HG03196 (cell line): Measurements from ENCODE around the gene PCSK1N.
"Not testable (repeated sequence)": the region's sequence is repeated elsewhere in the genome, so short reads cannot be mapped to it uniquely, and the experiment has no call there.

ENCODE experiments used
- ATAC-seq: cut with Tn5 transposase; IDR thresholded peaks from one replicate; pipeline ENCODE4 v1.9.1; 2021; ENCODE audit not compliant: unreplicated experiment

PCSK1N gene

DNA sequence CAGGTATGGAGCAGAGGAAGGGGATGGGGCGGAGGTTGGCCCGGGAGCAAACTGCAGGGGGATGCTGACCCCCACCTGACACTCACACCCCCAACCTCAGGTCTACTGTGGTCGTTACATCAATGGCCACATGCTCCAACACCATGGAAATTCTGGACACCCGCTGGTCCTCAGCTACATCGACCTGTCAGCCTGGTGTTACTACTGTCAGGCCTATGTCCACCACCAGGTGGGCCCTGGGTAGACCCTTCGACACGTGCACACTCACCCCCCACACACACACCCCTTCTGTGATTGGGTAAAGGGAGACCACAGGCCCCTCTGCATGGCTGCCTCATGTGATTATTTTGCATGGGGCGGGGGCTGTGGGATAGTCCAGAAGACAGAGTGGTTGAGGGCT lies 11.3 kb downstream of the PCSK1N start:
- ATAC-seq: no peak

DNA sequence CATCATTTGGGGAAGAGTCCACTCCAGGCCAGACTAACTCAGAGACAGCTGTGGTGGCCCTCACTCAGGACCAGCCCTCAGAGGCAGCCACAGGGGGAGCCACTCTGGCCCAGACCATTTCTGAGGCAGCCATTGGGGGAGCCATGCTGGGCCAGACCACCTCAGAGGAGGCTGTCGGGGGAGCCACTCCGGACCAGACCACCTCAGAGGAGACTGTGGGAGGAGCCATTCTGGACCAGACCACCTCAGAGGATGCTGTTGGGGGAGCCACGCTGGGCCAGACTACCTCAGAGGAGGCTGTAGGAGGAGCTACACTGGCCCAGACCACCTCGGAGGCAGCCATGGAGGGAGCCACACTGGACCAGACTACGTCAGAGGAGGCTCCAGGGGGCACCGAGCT lies 12.4 kb downstream of the PCSK1N start:
- no peak for ATAC-seq

DNA sequence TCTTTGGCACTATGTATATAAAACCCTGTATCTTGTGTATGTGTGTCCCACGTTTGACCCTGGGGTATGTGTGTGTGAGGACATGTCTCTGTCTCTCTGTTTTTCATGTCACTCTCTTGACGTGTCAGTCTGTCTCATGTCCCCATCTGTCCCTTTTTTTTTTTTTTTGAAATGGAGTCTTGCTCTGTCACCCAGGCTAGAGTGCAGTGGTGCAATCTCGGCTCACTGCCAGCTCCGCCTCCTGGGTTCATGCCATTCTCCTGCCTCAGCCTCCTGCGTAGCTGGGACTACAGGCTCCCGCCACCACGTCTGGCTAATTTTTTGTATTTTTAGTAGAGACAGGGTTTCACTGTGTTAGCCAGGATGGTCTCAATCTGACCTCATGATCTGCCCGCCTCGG lies 16.0 kb downstream of the PCSK1N start:
- ATAC-seq: not testable (repeated sequence)

DNA sequence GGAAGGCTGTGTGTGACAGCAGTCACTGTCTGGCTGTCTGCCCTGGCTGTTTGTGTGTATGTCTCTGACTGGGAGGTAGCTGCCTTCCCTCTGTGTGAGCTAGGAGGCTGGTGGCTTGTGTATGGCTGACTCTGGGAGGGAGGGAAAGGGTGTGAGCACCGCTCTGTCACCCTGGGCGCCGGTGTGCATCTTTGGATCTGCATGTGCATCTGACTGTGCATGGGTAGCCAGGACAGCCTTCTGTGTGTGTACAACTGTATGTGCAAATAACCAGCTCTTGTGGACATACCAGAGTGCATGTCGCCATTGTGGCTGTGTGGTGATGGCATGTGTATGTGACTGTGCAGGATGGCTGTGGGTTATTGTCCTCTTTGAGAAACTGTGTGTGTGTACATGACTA lies 16.5 kb downstream of the PCSK1N start:
- ATAC-seq: no peak

DNA sequence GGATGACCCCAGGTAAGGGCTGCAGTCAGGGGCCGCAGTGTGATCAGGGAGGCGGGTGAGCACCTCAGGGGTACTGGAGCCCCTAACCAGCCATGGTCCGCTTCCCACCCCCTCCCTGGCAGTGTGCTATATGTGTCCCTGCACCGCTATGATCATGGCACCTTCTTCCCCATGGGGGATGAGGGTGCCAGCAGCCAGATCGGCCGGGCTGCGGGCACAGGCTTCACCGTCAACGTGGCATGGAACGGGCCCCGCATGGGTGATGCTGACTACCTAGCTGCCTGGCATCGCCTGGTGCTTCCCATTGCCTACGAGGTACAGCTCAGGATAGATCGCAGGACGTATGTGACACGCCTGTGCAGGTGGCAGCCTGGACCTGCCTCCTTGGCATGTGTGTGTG lies 17.3 kb downstream of the PCSK1N start:
- ATAC-seq: no peak

DNA sequence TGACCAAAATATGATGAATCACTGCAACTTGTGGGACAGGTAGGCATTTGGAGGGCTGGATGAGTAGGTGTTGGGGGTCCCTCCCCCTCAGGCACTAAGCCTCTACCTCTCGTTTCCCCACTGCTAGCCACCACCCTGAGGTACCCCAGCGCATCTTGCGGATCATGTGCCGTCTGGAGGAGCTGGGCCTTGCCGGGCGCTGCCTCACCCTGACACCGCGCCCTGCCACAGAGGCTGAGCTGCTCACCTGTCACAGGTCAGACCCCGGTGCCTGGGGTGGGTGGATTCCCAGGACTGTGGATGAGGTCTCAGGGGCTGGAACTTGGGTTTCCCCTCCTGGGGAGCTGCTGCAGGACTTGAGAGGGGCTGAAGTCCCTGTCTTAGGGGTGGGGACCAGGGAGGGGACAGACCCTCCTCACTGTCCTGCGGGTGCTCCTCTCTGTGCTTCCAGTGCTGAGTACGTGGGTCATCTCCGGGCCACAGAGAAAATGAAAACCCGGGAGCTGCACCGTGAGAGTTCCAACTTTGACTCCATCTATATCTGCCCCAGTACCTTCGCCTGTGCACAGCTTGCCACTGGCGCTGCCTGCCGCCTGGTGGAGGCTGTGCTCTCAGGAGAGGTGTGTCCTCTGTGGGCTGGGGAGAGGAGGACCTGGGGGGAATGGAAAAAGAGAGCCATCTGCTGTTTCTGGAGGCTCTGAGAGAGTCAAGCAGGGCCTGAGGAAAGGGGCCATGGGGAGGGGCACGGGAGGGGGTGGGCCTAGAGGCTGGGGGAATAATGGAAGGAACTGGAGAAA lies 19.2 kb downstream of the PCSK1N start:
- ATAC-seq: no peak

DNA sequence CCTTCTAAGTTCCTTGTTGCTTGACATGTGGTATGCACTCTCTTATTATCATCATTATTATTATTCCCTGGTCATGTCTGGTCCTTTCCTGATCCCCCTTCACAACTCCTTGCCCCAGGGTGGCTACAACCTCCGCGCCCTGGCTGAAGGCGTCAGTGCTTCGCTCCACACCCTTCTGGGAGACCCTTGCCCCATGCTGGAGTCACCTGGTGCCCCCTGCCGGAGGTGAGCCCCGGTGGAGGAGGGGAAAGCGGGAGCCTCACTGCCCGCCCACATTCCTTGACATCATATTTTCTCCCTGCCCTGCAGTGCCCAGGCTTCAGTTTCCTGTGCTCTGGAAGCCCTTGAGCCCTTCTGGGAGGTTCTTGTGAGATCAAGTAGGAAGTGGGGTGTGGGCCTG lies 20.1 kb downstream of the PCSK1N start:
- no peak for ATAC-seq

DNA sequence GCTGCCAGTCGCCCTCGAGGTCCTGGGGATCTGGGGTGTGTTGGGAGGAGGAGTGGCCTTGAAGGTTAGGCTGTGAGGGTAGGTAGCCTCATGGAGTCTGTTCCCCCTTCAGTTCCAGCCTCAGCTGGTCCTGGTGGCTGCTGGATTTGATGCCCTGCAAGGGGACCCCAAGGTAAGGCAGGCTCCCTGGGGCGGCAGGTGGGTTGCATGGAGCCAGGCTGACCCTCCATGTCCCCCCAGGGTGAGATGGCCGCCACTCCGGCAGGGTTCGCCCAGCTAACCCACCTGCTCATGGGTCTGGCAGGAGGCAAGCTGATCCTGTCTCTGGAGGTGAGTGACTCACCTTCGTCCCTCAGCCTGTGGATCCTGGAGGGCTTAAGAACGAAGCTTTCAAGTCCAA lies 20.7 kb downstream of the PCSK1N start:
- no peak for ATAC-seq

DNA sequence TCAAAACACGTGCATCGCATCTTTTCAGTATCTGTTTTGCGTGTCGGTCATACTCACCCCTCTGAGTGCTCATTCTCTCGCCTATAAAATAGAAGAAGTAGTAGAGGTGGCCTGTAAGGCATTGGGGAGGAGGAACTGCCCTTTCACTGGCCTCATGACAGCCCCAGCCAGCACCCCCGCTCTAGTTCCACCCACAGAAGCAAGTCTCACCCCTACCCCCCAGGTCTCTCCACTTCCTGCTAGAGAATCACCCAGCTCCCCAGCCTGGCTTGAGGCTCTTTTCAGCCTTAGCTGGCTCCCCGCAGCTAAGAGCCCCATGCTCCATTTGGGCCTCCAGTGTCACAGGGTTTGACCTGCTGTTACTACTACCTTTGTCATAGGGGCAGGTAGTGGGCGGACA lies 21.8 kb downstream of the PCSK1N start:
- no peak for ATAC-seq

DNA sequence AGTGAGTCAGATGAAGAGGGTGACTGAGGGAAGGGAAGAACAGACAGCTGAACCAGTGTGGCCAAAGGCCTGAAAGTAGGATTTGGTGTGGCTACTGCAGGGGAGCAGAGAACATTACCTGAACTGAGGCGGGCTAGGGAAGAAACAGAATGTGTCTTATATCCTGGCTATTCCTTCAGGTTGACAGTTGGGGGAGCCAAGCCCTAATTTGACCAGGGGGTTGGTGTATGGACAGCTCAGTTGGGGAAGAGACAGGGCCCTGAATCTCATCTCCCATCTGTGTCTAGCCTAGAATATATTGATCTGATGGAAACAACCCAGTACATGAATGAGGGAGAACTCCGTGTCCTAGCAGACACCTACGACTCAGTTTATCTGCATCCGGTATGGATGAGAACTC lies 29.3 kb downstream of the PCSK1N start:
- no peak for ATAC-seq

DNA sequence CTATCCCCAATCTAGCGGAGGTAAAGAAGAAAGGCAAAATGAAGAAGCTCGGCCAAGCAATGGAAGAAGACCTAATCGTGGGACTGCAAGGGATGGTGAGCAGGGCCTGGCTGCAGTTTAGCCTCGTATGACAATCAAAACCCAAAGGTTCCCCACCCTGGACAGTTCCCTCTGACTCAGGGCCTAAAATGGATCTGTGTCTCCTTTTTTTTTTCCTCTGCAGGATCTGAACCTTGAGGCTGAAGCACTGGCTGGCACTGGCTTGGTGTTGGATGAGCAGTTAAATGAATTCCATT lies 32.6 kb downstream of the PCSK1N start:
- ATAC-seq: no peak

DNA sequence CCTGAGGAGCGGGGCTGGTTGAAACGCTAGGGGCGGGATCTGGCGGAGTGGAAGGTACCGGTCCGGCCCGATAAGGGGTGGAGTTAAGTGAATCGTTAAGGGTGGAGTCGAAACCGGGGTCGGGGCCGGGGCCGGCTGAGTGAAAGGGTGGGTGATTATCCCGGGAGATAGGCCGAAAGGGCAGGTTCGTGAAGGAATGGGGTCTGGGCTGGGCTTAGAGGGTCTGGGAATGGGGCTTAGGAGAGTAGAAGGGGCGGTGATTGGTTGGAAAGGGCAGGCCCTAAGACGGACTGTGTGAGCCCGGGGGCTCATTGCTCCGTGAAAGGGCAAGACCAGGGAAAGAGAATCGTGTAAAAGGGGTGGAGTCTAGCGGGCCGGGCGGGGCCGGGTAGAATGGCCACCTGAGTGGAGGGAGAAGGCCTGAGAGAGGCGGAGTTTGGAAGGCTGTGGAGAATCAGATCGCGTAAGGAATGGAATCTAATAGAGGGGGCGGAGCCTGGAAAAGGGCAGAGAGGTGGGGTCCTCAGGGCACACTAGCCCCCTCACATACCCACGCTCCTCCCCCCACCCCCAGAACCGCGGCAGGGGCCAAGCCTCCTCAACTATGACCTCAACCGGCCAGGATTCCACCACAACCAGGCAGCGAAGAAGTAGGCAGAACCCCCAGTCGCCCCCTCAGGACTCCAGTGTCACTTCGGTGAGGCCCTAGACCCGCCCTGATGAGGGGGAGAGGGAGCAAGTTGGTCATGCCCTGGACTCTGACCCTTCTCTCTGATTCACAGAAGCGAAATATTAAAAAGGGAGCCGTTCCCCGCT lies 33.1 kb downstream of the PCSK1N start:
- ATAC-seq: peak; percentile 44

DNA sequence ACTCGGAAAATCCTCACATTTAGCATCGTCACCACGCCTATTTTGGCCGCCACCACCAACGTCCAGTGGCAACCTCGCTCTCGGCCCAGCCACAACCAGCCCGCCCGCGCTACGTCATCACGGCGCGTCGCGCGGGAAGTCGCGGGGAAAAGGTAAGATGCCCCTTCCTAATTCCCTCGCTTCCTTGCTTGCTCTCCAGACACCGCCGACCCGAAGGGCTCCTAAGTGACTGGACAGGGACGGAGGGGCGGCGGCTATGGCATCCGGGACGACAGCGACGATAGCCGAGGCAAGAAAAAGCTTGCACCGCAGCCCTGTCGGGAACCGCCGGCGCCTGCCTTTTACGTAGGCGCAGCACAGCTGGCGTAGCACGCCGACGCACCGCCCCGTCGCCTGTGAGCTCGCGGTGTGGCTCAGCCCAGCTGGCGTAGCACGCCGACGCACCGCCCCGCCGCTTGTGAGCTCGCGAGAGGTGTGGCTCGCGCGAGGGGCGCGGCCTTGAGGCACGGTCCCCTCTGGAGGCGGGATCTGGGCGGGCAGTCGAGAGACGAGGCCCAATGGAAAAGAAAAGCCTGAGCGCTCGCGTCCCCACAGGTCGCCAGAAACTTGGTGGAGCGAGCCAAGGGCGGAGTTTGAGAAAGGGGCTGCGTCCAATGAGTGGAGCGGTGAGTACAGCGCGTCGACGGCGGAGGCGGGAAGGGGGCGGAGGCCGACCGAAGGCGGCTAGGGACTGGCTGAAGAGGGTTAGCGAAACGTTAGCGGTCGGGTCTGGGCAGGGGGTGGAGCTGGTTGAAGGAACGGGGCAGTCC lies 33.9 kb downstream of the PCSK1N start, which contains the start of gene HDAC6:
HDAC6 (plus strand) TSS at position 788 of the 809 bp plus-strand sequence. CDS start 626 bp downstream, outside the sequence.
- ATAC-seq: peak; percentile 88

DNA sequence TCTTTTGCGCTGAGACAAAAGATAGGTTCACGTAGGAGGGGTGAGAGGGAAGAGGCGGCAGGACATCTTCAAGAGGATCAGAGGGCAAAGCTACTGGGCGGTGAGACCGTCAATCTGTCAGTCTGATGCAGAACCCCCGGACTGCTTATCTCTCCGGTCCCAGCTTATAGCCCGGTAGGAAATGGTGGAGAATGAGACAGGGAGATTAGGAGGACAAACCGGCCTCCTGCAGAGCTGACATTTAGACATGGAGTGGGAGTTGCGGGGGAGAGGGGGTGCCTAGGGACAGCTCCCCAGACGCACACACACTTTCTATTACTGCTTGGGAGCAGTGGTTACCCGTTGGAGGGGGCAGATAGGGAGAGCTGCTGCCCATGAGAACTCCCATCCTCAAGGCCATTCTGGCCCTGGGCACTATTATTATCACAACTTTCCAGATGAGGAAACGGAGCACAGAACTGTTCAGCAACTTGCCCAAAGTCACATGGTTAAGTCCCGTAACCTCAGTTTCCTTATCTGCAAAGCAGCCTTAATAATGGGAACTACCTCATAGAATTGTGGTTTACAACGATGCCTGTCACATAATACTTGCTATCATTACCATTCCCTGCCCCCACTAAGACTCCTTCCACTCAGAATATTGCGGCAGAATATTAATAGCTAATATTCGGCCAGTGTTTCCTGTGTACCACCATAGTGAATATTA lies 34.7 kb downstream of the PCSK1N start:
- no peak for ATAC-seq

DNA sequence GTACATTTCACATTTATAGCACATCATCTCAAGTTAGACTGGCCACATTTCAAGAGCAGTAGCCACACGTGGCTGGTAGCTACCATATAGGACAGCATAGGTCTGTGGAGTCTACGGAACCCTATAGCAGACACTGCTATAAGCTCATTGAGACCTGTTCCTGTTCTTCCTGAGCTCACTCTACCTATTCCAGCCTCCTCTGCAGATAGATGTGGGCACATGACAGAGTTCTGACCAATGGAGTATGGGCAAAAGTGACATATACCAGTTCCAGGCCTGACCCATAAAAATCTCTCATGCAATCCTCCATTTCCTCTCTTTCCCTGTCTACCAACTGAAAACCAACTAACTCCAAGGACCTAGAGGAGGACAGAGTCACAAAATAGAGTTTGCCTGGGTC lies 37.1 kb downstream of the PCSK1N start:
- no peak for ATAC-seq

DNA sequence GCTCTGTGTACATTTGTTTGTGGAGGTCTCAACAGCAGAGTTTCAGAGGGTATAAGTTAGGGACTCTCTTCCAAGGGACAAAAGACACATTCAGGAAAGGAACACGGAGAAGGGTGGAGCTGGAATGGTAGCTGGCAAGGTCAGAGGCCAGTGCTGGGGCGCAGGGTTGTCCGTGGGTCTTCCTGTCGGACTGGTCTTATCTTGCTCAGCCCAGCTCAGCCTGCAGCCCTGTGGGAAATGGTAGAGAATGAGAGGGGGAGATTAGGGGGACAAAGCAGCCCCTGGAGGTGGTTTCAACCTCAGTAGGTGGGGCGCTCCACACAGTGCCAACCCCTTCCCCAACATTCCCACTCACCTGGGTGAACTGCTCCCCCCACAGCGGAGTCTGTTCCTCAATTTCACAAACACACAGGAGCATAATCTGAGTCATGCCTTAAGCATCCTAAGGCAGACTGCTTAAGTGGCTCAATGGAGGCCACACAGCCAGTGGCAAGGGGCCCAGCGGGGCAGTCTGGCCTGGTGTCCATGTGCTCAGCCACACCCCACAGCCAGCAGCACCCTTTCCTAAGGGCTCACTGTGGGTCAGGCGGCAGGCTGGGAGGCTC lies 40.4 kb downstream of the PCSK1N start:
- no peak for ATAC-seq

DNA sequence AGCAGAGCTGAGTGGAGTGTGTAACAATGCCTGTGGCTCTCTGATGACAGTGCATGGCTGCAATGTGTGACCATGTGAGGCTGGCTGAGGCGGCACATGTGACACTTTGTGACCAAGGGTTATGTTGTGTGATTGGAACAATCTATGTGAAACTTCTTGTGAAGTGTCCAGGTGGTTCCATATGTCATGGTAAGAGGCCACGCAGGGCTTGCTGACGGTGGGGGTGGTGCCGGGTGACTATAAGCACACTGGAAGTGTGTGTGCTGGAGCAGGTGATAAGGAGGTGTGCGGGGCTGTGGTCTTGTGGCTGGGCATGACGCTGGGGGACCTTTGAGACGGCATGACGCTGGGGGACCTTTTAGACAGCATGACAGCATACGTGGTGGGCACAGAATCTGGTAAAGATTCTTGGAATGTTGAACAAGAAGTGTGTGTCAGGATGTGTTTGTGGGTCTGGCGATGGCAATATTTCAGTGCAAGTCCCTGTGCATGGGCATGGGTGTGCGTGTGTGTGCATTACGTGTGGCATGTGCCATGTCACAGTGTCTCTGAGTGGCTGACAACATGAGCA lies 41.0 kb downstream of the PCSK1N start:
- no peak for ATAC-seq

DNA sequence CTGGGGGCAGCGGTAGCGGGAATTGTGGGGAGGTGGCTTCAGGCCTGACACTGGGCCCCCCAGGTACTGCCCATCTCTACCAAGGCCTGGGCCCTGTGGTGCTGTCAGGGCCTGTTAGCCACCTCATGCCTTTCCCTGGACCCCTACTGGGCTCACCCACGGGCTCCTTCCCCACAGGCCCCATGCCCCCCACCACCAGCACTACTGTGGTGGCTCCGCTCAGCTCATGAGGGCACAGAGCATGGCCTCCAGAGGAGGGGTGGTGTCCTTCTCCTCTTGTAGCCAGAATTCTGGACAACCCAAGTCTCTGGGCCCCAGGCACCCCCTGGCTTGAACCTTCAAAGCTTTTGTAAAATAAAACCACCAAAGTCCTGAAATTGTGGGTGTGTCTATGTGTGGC lies 41.5 kb downstream of the PCSK1N start:
- ATAC-seq: no peak

DNA sequence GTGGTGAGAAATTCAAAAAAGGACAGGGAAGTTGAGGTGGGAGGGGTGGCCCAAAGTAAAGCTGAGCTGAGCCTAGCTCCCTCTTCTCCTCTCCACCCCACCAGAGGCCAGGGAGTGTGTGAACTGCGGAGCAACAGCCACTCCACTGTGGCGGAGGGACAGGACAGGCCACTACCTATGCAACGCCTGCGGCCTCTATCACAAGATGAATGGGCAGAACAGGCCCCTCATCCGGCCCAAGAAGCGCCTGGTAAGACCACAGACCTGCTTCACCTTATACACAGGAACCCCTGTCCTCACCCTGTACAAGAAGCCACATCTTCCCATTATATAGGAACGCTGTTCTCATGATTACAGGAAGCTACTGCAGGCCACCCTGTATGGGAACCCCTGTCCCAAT lies 43.2 kb downstream of the PCSK1N start:
- ATAC-seq: no peak

DNA sequence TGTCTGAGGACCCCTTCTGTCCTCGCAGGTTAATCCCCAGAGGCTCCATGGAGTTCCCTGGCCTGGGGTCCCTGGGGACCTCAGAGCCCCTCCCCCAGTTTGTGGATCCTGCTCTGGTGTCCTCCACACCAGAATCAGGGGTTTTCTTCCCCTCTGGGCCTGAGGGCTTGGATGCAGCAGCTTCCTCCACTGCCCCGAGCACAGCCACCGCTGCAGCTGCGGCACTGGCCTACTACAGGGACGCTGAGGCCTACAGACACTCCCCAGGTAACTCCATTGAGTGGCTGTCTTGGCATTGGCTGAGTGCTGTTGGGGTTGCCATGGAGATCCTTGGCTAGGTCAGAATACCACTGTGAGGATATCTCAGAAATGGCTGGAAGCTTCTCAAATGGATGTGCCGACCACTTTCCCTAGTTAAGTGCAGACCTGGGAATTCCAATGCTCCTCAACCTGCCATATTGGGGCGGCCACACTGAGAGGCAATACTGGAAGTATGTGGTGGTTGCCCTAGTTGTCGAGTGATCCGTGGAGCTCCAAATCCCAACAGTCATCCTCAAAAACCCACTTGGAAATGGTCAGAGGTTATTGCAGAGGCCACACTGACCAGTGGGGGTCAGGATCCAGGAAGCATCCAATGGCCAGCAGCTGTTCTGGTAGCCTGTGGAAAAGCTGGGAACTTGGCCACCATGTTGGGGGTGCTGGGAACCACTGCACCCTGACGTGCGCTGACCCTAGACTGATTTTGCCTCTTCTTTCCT lies 44.2 kb downstream of the PCSK1N start:
- ATAC-seq: no peak
